ELR (cell line): ENCODE measurements around the gene SLC1A7.

ENCODE experiments used
- DNase-seq: peaks from one replicate; pipeline ENCODE4 v3.0.0-alpha.2; 2015; ENCODE audit warnings: low read depth

The SLC1A7 gene

GRCh38 chr1:53061123-53061858, 81.1 kb downstream of the SLC1A7 start:
- no peak for DNase-seq

- peak; percentile 23 for DNase-seq
Measured at GRCh38 chr1:53060579-53060978, 81.9 kb downstream of the SLC1A7 start.

- no peak for DNase-seq
Measured at GRCh38 chr1:53057127-53057526, 85.3 kb downstream of the SLC1A7 start.

- DNase-seq = no peak
Measured at GRCh38 chr1:53051676-53052075, 90.8 kb downstream of the SLC1A7 start.

- no peak for DNase-seq
Measured at GRCh38 chr1:53050310-53050709, 92.1 kb downstream of the SLC1A7 start.

- no peak for DNase-seq
Measured at GRCh38 chr1:53049574-53049967, 92.9 kb downstream of the SLC1A7 start.

GRCh38 chr1:53048960-53049573, 93.4 kb downstream of the SLC1A7 start:
- no peak for DNase-seq

GRCh38 chr1:53047737-53048736, 94.4 kb downstream of the SLC1A7 start:
- DNase-seq = peak; percentile 80

GRCh38 chr1:53046930-53047329, 95.5 kb downstream of the SLC1A7 start:
- DNase-seq = peak; percentile 64

GRCh38 chr1:53044926-53045325, 97.5 kb downstream of the SLC1A7 start:
- DNase-seq = no peak

GRCh38 chr1:53043271-53043670, 99.2 kb downstream of the SLC1A7 start:
- peak; percentile 24 for DNase-seq

GRCh38 chr1:53038566-53038965, 103.9 kb downstream of the SLC1A7 start:
- no peak for DNase-seq
